Heart right ventricle (tissue), 16 donors: Measurements from ENCODE around the gene FAM83G. TPM values are rescaled to one million over a fixed set of nuclear protein-coding genes. Genes with fewer than 3 reads are reported as not detected.

ENCODE experiments used
- ATAC-seq, 8 donors: fragments of 200-7000 bp; cut with Tn5 transposase; one replicate each; pipeline ENCODE4 v1.9.1; 2020; ENCODE audit warnings: mild to moderate bottlenecking in 8 of 8, moderate library complexity in 8 of 8, moderate number of reproducible peaks in 1 of 8
- DNase-seq, 2 donors: peaks; one replicate each; pipeline ENCODE4 v3.0.0-alpha.2; 2020
- H3K27ac ChIP-seq, 10 donors: fragments of 200-600 bp; sonication (generic) in 2 of 10; one replicate each; pipeline versions ENCODE4 v1.5.0 to v1.8.0; 2020 to 2022; ENCODE audit warnings: mild to moderate bottlenecking in 3 of 10
- H3K27me3 ChIP-seq, 7 donors: fragments of 200-600 bp; one replicate each; pipeline ENCODE4 v1.8.0; 2021 to 2022; ENCODE audit warnings: mild to moderate bottlenecking in 2 of 7
- H3K36me3 ChIP-seq, 9 donors: fragments of 200-600 bp; sonication (generic) in 1 of 9; one replicate each; pipeline versions ENCODE4 v1.5.0 to v1.8.0; 2020 to 2022; ENCODE audit warnings: mild to moderate bottlenecking in 2 of 9
- H3K4me1 ChIP-seq, 9 donors: fragments of 200-600 bp; sonication (generic) in 1 of 9; one replicate each; pipeline versions ENCODE4 v1.5.0 to v1.8.0; 2020 to 2022; ENCODE audit warnings: mild to moderate bottlenecking in 4 of 9
- H3K4me3 ChIP-seq, 10 donors: fragments of 200-600 bp; sonication (generic) in 2 of 10; one replicate each; pipeline versions ENCODE4 v1.5.0 to v1.8.0; 2020 to 2022; ENCODE audit warnings: mild to moderate bottlenecking in 7 of 10, moderate library complexity in 2 of 10
- H3K9me3 ChIP-seq, 11 donors: fragments of 200-600 bp in 10 of 11; sonication (generic) in 2 of 11; one replicate each; pipeline versions ENCODE4 v1.5.0 to v1.8.0; 2013 to 2022; ENCODE audit warnings: mild to moderate bottlenecking in 2 of 11, control low read depth in 1 of 11, moderate library complexity in 1 of 11
- WGBS, 2 donors: extraction: QIAGEN DNeasy Blood & Tissue Kit; methylation state at CpG; one replicate each; pipeline ENCODE4 v1.1.7; 2013; ENCODE audit warnings: inconsistent platforms in 1 of 2; 5-methylcytosine and 5-hydroxymethylcytosine counted together
- intact Hi-C, 10 donors: fragments of 100-400 bp; cut with DNase I; formaldehyde crosslinking; loops; one replicate each; pipeline versions ENCODE4 v1.11.1 to v1.14.2; 2022
- polyA plus RNA-seq, 2 donors: library from polyadenylated mRNA; stranded (reverse); fragments of 200-250 nt; gene quantifications; one replicate each; pipeline ENCODE4 v1.2.3, GENCODE V29; 2013
- total RNA-seq, 10 donors: library from RNA; stranded (reverse); fragmentation: NEBNext Ultra II Directional in 3 of 10; extraction: Animal tissue kit (Norgen Biotek cat#: 25700) in 3 of 10; gene quantifications; one replicate each; pipeline versions ENCODE4 v1.2.1 to v1.2.4, GENCODE V29; 2021 to 2023
- TF ChIP-seq, protein P1 (sequence below), 9 donors: fragments of 200-600 bp; sonication (generic) in 2 of 9; IDR thresholded peaks; one replicate each; pipeline versions ENCODE4 v1.5.0 to v1.8.0; 2021 to 2022; ENCODE audit warnings: antibody characterized with exemption in 9 of 9, mild to moderate bottlenecking in 5 of 9, moderate library complexity in 1 of 9
- donor health status: Arrhythmogenic right ventricular cardiomyopathy.
- donor health status: ischemic (EF 13 %, LVEDD 7.1; RV severe dilation, severe dysfunction).
- donor health status: healthy with polysubstance abuse.
- donor health status: DM: no; HTN: yes; CAD: no.
- donor health status: DM: no; HTN: no; CAD: no.
- donor health status: ischemic (EF 25% LVEDD 6.9; RV normal size, moderate dysfunction).
- donor health status: ischemic (EF 25% LVEDD 5.7; RV mildly dilated, moderate dysfunction).
- donor health status: healthy.
- donor health status: DM: yes; HTN: yes; CAD: no.
- donor health status: Ischemic cardiomyopathy.
- donor health status: ischemic (EF 35%, LVEDD 5.7; RV mildly dilated, moderate dysfunction).
- donor health status: nonischemic (EF 11% LVEDD 7.7; RV severe dilation, severe dysfunction).
- donor health status: DM: yes; HTN: yes; CAD: no.
- donor health status: PGD.
- donor health status: ischemic (EF 29% LVEDD 5.4; RV normal size, mild dysfunction).
- donor health status: nonischemic (EF 23%, LVEDD 6.1; RV moderate dilation, normal function).

Gene FAM83G
- total and polyA plus RNA-seq, 12 donors = 0.96 to 5.5 (median 1.7) TPM

DNA sequence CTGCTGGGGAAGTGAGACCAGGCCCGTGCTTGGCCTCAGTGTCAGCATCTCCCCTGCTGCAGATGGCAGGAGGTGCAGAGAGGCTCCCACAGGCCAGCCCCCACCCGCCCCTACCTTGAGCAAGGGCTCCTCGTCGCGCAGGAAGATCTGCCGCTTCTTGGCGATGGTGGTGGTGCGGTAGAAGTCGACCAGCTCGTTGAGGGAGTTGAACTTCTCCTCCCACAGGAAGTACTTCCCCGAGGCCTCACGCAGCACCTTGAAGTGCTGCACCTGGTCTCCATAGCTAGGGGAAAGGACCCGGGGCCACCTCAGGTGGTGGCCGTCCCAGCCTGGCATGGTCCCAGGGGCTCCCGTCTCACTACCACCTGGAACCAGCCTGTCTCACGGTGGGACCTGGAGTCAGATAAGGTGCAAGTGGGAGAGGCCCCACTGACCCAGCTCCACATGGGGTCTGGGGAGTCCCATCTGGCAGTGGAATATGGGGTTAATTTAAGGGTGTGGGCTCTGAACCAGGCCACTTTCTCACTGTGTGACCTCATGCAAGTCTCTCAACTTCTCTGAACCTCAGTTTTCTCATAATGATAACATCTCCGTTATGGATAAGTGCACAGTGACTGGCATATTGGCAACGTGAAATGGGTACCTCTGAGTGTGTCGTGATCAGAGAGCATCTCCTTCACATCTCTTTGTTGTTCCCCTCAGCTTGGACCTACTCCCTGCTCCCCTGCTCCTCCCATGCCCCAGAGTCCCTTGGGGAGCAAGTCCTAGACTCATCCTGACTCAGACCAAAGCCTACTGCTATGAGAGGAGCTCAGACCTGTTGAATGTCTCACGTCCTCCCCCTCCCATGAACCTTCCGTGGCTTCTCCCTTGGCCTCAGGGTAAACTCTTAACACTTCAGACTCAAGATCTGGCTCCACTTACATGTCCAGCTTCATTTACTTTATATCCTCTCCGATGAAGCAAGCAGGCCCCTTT lies 19.8 kb upstream of the FAM83G start:
- ATAC-seq = no peak
- no peak for DNase-seq
- 84 to 88% methylated on average over 22 of the region's 22 CpGs for WGBS, 2 donors
- no peak overlapping the region for H3K27ac ChIP-seq
- no peaks in the 10 kb centered on the region for H3K9me3 ChIP-seq
- no peaks in the 10 kb centered on the region for H3K4me1 ChIP-seq
- no peaks in the 10 kb centered on the region for H3K27me3 ChIP-seq
- no peak overlapping the region for H3K4me3 ChIP-seq
- intact Hi-C loops = loop anchor here in 2 of 10 donors (5.0 to 10.0 kb wide), 2 partner anchors 50 to 57 kb away; no protein-coding TSS in a partner anchor
- H3K36me3 ChIP-seq = peaks cover 0 to 5% (median 0%) of the 10 kb centered on the region in 9 donors
- TF ChIP-seq, protein P1, sequence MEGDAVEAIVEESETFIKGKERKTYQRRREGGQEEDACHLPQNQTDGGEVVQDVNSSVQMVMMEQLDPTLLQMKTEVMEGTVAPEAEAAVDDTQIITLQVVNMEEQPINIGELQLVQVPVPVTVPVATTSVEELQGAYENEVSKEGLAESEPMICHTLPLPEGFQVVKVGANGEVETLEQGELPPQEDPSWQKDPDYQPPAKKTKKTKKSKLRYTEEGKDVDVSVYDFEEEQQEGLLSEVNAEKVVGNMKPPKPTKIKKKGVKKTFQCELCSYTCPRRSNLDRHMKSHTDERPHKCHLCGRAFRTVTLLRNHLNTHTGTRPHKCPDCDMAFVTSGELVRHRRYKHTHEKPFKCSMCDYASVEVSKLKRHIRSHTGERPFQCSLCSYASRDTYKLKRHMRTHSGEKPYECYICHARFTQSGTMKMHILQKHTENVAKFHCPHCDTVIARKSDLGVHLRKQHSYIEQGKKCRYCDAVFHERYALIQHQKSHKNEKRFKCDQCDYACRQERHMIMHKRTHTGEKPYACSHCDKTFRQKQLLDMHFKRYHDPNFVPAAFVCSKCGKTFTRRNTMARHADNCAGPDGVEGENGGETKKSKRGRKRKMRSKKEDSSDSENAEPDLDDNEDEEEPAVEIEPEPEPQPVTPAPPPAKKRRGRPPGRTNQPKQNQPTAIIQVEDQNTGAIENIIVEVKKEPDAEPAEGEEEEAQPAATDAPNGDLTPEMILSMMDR (IDR thresholded peaks at IDR 0.05) = no peak

DNA sequence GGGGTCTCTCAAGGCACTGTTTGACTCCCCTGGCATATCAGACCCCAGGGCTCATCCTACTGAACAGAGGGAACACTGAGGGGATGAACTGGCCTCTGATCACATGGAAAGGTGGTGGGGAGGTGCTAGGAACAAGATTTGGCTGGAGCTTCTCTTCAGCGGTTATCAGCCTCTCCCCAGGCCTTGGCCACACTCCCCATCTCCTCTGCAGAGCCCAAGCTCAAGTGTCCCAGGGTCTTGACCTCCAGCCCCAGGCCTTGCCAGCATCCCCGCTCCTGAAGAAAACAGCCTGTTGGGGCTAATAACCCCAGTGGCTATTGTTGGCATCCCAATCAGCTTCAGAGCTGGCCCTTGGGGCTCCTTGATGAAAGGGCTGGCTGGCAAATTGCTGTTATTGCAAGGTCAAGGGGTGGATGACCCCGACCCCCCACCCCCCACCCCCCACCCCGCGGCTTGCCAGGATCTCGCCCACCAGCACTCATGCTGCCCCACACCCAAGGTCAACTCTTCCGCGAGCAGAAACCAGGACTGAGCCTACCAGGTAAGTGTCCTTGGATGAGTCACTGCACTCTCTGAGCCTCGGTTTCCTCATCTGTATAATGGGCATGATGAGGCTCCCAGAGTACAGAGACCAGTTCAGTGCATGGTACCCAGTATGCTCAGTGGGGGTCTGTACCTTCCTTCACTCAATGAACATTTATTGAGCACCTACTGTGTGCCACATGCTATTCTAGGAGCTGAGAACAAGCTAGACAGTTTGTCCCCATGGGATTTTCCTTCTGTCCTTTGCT lies 18.8 kb upstream of the FAM83G start:
- Histone ChIP-seq H3K9me3 (no peaks in the 10 kb centered on the region), H3K27ac (no peak overlapping the region), H3K4me3 (no peak overlapping the region), H3K4me1 (no peaks in the 10 kb centered on the region), H3K27me3 (peaks cover 0 to 5% (median 0%) of the 10 kb centered on the region in 7 donors), H3K36me3 (peaks cover 0 to 5% (median 0%) of the 10 kb centered on the region in 9 donors)
- ATAC-seq = no peak
- intact Hi-C loops = loop anchor here in 2 of 10 donors (5.0 to 10.0 kb wide), 2 partner anchors 49 to 56 kb away; no protein-coding TSS in a partner anchor
- 82 to 90% methylated on average over 9 of the region's 9 CpGs for WGBS, 2 donors
- TF ChIP-seq, protein P1 (IDR thresholded peaks at IDR 0.05) = no peak
- DNase-seq = no peak

DNA sequence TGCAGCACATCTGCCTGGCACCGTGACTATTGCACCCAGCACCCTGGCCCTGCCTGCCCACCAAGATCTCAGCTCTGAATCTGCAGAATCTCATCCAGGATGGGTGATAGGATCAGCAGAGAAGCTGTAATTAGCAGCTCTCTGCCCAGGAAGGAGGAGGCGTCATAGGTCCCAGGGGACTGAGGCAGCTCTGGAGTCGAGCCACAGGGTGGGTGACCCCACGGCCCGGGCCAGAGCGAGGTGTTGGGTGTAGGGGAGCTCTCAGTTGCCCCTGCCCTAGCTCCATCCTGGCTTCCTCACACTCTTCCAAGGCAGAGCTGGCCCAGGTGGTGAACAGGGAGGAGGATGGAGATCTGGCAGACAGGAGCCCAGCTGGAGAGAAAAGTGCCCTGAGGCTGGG lies 18.2 kb upstream of the FAM83G start:
- DNase-seq (no peak), ATAC-seq (no peak)
- Histone ChIP-seq H3K27ac (no peak overlapping the region), H3K9me3 (no peaks in the 10 kb centered on the region), H3K4me3 (no peak overlapping the region), H3K36me3 (peaks cover 0 to 5% (median 0%) of the 10 kb centered on the region in 9 donors), H3K4me1 (no peaks in the 10 kb centered on the region), H3K27me3 (peaks cover 0 to 5% (median 0%) of the 10 kb centered on the region in 7 donors)
- intact Hi-C loops = loop anchor here in 2 of 10 donors (5.0 to 10.0 kb wide), 2 partner anchors 48 to 55 kb away; no protein-coding TSS in a partner anchor
- 82 to 88% methylated on average over 6 of the region's 6 CpGs for WGBS, 2 donors
- TF ChIP-seq, protein P1 (IDR thresholded peaks at IDR 0.05) = no peak

DNA sequence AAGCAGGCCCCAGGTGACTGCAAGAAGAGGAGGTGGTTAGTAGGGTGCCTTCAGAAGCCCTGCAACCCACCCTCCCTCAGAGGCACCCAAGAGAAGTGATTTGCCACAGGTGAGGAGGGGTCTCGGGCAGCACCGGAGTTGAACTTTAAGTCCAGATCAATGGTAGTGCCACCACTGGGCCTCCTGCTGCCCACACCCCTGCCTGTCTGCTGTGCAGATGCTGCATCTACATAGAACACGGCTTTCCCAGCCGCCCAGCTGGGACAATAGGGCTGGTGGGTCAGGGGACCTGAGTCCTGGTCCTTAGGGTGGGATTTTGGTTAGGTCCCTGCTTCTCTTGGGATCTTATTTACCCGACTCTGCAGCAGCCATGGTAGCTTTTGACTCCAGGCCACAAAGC lies 17.6 kb upstream of the FAM83G start:
- H3K9me3 ChIP-seq = no peaks in the 10 kb centered on the region
- DNase-seq = no peak
- WGBS, 2 donors = 94 to 96% methylated on average over 5 of the region's 5 CpGs
- no peak overlapping the region for H3K4me3 ChIP-seq
- H3K36me3 ChIP-seq = peaks cover 0 to 5% (median 0%) of the 10 kb centered on the region in 9 donors
- H3K4me1 ChIP-seq = no peaks in the 10 kb centered on the region
- no peak overlapping the region for H3K27ac ChIP-seq
- ATAC-seq = no peak
- intact Hi-C loops = loop anchor here in 2 of 10 donors (5.0 to 10.0 kb wide), 2 partner anchors 47 to 55 kb away; no protein-coding TSS in a partner anchor
- peaks cover 0 to 5% (median 0%) of the 10 kb centered on the region in 7 donors for H3K27me3 ChIP-seq
- TF ChIP-seq, protein P1 (IDR thresholded peaks at IDR 0.05) = no peak
